Measurements from ENCODE around the gene ZGPAT. TPM values are rescaled to one million over a fixed set of nuclear protein-coding genes. Genes with fewer than 3 reads are reported as not detected.
"Not testable (repeated sequence)": the region's sequence is repeated elsewhere in the genome, so short reads cannot be mapped to it uniquely, and the experiment has no call there.

ZGPAT gene
- total and polyA plus RNA-seq, 2 donors: 16.5 to 66.6 TPM

DNA sequence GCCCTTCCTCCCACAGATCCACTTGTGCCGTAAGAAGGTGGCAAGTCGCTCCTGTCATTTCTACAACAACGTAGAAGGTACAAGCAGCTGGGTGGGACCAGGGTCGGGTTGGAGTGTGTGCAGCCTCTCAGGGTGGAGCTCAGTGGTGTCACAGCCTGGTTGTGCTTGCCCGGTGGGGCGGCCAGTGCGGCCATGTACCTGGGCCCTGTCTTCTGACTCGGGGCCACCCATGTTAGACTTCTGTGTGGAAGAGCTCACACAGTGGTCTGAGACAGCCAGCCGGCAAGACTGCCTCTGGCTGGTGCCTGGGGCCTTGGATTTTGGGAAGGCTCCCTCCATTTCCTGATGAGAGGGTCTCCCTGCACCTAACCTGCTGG lies 45.0 kb upstream of the ZGPAT start:
- DNase-seq (ENCODE audit: low read depth in 6 of 9, low spot score in 9 of 9): no peak
- Histone ChIP-seq H3K9me3 (ENCODE audit: control insufficient read depth in 2 of 2, insufficient read depth in 1 of 2, low read length in 1 of 2) (no peaks in the 10 kb centered on the region), H3K36me3 (ENCODE audit: control insufficient read depth in 2 of 2, insufficient read depth in 2 of 2, low read length in 1 of 2) (peaks cover 46 to 58% of the 10 kb centered on the region in 2 donors), H3K27me3 (ENCODE audit: control insufficient read depth in 2 of 2, insufficient read depth in 1 of 2, low read length in 1 of 2) (no peaks in the 10 kb centered on the region), H3K27ac (ENCODE audit: low read depth in 1 of 2, low read length in 1 of 2) (no peak overlapping the region), H3K4me1 (ENCODE audit: control insufficient read depth in 2 of 2, insufficient read depth in 2 of 2, low read length in 2 of 2) (peaks cover 6 to 12% of the 10 kb centered on the region in 2 donors), H3K4me3 (ENCODE audit: low read length in 2 of 2) (no peak overlapping the region)
- 98% methylated on average over 9 of the region's 9 CpGs for WGBS

DNA sequence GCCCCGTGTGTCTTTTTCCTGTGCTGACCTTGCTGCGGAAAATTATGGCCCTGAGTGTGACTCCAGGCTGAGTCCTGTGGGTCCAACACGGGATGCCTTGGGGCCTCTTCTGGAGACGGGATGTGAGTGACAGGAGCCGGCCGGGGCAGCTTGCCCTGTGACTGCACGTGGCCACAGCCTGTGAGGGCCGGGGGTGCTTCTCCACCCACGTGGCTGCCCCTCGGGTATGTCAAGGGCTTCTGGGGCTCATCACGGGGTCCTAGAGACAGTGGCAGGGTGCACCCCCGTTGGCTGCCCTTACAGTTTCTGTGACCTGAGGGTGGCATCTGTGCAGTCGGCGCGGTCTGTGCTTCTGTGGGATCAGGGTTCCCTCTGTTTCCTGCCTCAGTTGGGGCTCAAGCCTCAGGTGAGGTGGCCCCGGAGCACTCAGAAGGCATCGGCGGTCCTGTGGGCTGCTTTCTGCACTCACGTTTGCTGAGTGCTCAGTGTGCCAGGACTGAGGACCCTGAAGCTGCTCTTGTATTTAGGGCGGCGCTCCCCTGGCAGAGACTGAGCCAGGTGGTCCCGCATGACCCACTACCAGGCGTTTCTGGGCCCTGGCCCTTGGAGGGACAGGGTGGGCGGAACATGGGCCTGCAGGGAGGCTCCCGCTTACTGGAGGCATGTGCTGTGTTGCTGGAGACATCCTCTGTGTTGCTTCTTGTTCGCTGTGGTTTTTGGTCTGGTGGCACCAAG lies 44.3 kb upstream of the ZGPAT start:
- Histone ChIP-seq H3K4me1 (ENCODE audit: control insufficient read depth in 2 of 2, insufficient read depth in 2 of 2, low read length in 2 of 2) (peaks cover 6 to 9% of the 10 kb centered on the region in 2 donors), H3K27me3 (ENCODE audit: control insufficient read depth in 2 of 2, insufficient read depth in 1 of 2, low read length in 1 of 2) (no peaks in the 10 kb centered on the region), H3K4me3 (ENCODE audit: low read length in 2 of 2) (no peak overlapping the region), H3K27ac (ENCODE audit: low read depth in 1 of 2, low read length in 1 of 2) (no peak overlapping the region), H3K36me3 (ENCODE audit: control insufficient read depth in 2 of 2, insufficient read depth in 2 of 2, low read length in 1 of 2) (peaks cover 52 to 65% of the 10 kb centered on the region in 2 donors), H3K9me3 (ENCODE audit: control insufficient read depth in 2 of 2, insufficient read depth in 1 of 2, low read length in 1 of 2) (no peaks in the 10 kb centered on the region)
- WGBS: 98% methylated on average over 26 of the region's 26 CpGs
- no peak for DNase-seq (ENCODE audit: low read depth in 6 of 9, low spot score in 9 of 9)

DNA sequence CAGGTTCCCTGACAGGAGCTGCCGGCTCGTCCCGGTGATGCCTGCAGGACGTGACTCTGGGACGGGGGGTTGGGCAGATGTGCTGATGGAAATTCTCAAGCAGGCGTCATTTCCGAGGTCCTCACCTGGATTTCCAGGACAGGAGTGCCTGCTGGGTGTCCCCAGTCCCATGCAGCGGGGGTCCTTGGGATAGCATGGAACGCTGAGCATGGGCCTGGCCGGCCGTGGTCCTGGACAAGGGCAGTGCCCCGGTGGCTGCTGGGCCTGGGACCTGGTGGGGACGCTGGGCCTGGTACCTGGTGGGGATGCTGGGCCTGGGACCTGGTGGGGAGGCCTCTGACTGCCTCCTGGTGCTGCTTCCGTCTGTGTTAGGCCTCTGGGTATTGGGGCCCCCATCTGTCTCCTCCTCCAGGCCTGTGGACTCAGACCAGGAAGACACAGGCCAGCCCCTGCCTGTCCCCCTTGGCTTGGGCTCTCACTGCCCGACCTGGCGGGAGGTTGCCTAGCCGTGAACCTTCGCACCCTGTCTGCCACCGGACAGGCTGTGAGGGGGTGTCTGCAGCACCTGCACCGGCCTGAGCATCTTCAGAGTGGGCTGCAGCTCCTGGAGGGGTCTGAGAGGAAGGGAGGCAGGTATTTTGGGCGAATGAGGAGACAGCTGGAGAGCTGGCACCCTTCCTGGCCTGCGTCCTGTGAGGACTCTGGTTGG lies 43.5 kb upstream of the ZGPAT start:
- peaks cover 2% of the 10 kb centered on the region in 2 donors for H3K4me1 ChIP-seq (ENCODE audit: control insufficient read depth in 2 of 2, insufficient read depth in 2 of 2, low read length in 2 of 2)
- no peak overlapping the region for H3K4me3 ChIP-seq (ENCODE audit: low read length in 2 of 2)
- H3K27ac ChIP-seq (ENCODE audit: low read depth in 1 of 2, low read length in 1 of 2): no peak overlapping the region
- 98% methylated on average over 22 of the region's 22 CpGs for WGBS
- H3K9me3 ChIP-seq (ENCODE audit: control insufficient read depth in 2 of 2, insufficient read depth in 1 of 2, low read length in 1 of 2): no peaks in the 10 kb centered on the region
- DNase-seq (ENCODE audit: low read depth in 6 of 9, low spot score in 9 of 9): no peak
- H3K36me3 ChIP-seq (ENCODE audit: control insufficient read depth in 2 of 2, insufficient read depth in 2 of 2, low read length in 1 of 2): peaks cover 56 to 70% of the 10 kb centered on the region in 2 donors
- no peaks in the 10 kb centered on the region for H3K27me3 ChIP-seq (ENCODE audit: control insufficient read depth in 2 of 2, insufficient read depth in 1 of 2, low read length in 1 of 2)

DNA sequence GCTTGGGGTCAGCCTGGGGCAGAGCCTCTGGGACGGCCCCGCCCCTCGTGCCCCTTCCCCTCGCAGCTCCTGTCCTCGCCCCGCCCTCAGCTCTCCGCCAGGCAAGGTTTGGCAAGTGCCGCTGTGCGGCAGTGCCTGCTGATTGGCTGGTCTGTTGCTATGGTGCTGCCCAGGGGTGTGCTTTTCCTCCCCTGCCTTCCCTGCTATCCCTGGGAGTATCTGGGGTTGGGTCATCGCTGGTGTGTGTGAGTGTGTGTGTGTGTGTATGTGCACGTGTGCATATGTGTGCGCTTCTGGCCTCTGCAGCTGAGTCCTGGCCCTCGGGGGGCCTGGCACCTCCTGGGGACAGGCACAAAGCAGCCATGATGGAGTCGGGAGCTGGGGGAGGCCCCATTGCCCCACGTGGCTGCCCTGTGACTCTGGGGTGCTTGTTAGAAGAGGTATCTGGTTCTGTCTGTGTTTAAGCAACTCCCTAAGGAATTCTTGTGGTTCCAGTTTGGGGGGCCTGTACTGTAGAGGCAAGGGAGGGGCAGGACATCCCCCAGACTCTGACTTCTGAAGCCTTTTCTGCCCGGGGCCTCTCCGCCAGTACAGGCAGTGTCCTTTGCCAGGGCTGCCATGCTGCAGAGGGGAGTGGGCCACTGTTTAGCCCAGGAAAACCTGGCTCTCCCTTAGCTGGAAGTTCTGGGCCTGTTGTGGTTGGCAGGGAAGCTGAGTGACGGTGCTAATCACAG lies 42.8 kb upstream of the ZGPAT start:
- Histone ChIP-seq H3K4me3 (ENCODE audit: low read length in 2 of 2) (no peak overlapping the region), H3K9me3 (ENCODE audit: control insufficient read depth in 2 of 2, insufficient read depth in 1 of 2, low read length in 1 of 2) (no peaks in the 10 kb centered on the region), H3K27me3 (ENCODE audit: control insufficient read depth in 2 of 2, insufficient read depth in 1 of 2, low read length in 1 of 2) (no peaks in the 10 kb centered on the region), H3K36me3 (ENCODE audit: control insufficient read depth in 2 of 2, insufficient read depth in 2 of 2, low read length in 1 of 2) (peaks cover 56 to 70% of the 10 kb centered on the region in 2 donors), H3K27ac (ENCODE audit: low read depth in 1 of 2, low read length in 1 of 2) (no peak overlapping the region), H3K4me1 (ENCODE audit: control insufficient read depth in 2 of 2, insufficient read depth in 2 of 2, low read length in 2 of 2) (no peaks in the 10 kb centered on the region)
- DNase-seq (ENCODE audit: low read depth in 6 of 9, low spot score in 9 of 9): no peak
- WGBS: 92% methylated on average over 18 of the region's 18 CpGs

DNA sequence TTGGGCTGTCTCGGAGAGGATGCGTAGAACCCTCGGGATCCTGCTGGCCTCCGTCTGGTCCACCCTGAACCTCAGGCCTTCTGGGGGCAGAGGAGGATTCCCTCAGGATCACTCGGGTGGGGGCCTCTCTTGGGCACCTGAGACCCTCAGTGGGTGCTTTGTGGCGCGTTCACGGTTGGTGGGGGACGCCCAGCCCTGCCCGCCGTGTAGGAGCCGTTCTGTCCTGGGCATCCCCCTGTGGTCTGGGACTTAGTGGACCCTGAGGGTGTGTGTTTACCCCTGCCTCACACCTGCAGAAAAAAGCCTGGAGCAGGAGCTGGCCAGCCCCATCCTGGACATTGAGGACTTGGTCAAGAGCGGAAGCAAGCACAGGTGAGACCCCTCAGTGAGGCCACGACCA lies 42.1 kb upstream of the ZGPAT start:
- Histone ChIP-seq H3K27me3 (ENCODE audit: control insufficient read depth in 2 of 2, insufficient read depth in 1 of 2, low read length in 1 of 2) (no peaks in the 10 kb centered on the region), H3K4me3 (ENCODE audit: low read length in 2 of 2) (no peak overlapping the region), H3K27ac (ENCODE audit: low read depth in 1 of 2, low read length in 1 of 2) (no peak overlapping the region), H3K4me1 (ENCODE audit: control insufficient read depth in 2 of 2, insufficient read depth in 2 of 2, low read length in 2 of 2) (no peaks in the 10 kb centered on the region), H3K36me3 (ENCODE audit: control insufficient read depth in 2 of 2, insufficient read depth in 2 of 2, low read length in 1 of 2) (peaks cover 55 to 65% of the 10 kb centered on the region in 2 donors), H3K9me3 (ENCODE audit: control insufficient read depth in 2 of 2, insufficient read depth in 1 of 2, low read length in 1 of 2) (no peaks in the 10 kb centered on the region)
- DNase-seq (ENCODE audit: low read depth in 6 of 9, low spot score in 9 of 9): no peak
- over 99% methylated on average over 14 of the region's 14 CpGs for WGBS

DNA sequence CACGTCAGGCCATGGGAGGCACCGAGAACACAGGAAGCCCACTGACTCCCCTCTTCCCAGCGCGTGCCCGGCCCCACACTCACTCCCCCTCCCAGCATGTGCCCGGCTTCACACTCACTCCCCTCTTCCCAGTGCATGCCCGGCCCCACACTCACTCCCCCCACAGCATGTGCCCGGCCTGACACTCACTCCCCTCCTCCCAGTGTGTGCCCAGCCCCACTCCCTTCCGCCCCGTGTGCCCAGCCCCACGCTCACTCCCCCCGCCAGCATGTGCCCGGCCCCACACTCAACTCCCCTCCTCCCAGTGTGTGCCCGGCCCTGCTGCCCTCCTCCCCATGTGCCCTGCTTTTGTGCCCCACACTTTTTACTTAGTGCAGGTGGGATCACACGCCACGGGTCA lies 40.0 kb upstream of the ZGPAT start:
- 96% methylated on average over 16 of the region's 16 CpGs for whole genome bisulfite sequencing
- H3K36me3 ChIP-seq (ENCODE audit: control insufficient read depth in 2 of 2, insufficient read depth in 2 of 2, low read length in 1 of 2): peaks cover 43 to 55% of the 10 kb centered on the region in 2 donors
- DNase-seq (ENCODE audit: low read depth in 6 of 9, low spot score in 9 of 9): no peak

DNA sequence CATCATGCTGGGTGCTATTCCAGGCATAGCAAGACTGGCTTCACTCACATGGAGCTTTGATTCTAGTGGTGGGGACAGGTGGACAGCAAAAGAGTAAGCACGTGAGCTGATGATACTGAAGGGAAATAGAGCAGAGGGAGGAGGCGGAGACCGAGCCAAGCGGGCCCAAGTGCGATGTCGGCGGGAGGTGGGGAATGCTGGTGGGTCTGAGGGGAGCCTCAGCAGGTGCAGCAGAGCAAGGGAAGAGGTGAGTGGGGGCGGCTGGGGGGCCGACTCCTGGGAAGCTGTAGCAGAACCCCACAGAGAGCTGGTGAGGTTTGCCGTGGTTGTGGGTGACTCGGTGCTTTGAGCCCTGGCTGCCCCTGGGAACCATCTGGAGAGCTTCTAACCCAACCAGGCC lies 39.5 kb upstream of the ZGPAT start:
- no peaks in the 10 kb centered on the region for H3K4me1 ChIP-seq (ENCODE audit: control insufficient read depth in 2 of 2, insufficient read depth in 2 of 2, low read length in 2 of 2)
- no peak overlapping the region for H3K27ac ChIP-seq (ENCODE audit: low read depth in 1 of 2, low read length in 1 of 2)
- no peaks in the 10 kb centered on the region for H3K27me3 ChIP-seq (ENCODE audit: control insufficient read depth in 2 of 2, insufficient read depth in 1 of 2, low read length in 1 of 2)
- 92% methylated on average over 11 of the region's 11 CpGs for WGBS
- no peak for DNase-seq (ENCODE audit: low read depth in 6 of 9, low spot score in 9 of 9)
- H3K4me3 ChIP-seq (ENCODE audit: low read length in 2 of 2): no peak overlapping the region
- H3K9me3 ChIP-seq (ENCODE audit: control insufficient read depth in 2 of 2, insufficient read depth in 1 of 2, low read length in 1 of 2): no peaks in the 10 kb centered on the region
- H3K36me3 ChIP-seq (ENCODE audit: control insufficient read depth in 2 of 2, insufficient read depth in 2 of 2, low read length in 1 of 2): peaks cover 39 to 50% of the 10 kb centered on the region in 2 donors

More for the DNA sequence above, 40.0 kb upstream of the ZGPAT start:
- Histone ChIP-seq H3K27me3 (ENCODE audit: control insufficient read depth in 2 of 2, insufficient read depth in 1 of 2, low read length in 1 of 2) (no peaks in the 10 kb centered on the region), H3K4me3 (ENCODE audit: low read length in 2 of 2) (no peak overlapping the region), H3K9me3 (ENCODE audit: control insufficient read depth in 2 of 2, insufficient read depth in 1 of 2, low read length in 1 of 2) (no peaks in the 10 kb centered on the region), H3K4me1 (ENCODE audit: control insufficient read depth in 2 of 2, insufficient read depth in 2 of 2, low read length in 2 of 2) (no peaks in the 10 kb centered on the region), H3K27ac (ENCODE audit: low read depth in 1 of 2, low read length in 1 of 2) (no peak overlapping the region)

DNA sequence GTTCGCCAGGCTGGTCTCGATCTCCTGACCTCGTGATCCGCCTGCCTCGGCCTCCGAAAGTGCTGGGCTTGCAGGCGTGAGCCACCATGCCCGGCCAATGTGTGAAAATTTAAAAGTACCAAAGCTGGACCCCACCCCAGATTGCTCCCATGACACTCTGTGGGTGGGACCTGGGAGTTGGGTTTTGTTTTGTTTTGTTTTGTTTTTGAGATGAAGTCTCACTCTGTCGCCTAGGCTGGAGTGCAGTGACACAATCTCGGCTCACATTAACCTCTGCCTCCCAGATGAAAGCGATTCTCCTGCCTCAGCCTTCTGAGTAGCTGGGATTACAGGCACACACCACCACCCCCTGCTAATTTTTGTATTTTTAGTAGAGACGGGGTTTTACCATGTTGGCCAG lies 36.1 kb upstream of the ZGPAT start:
- H3K36me3 ChIP-seq (ENCODE audit: control insufficient read depth in 2 of 2, insufficient read depth in 2 of 2, low read length in 1 of 2): peaks cover 29 to 59% of the 10 kb centered on the region in 2 donors
- not testable (repeated sequence) for H3K27ac ChIP-seq (ENCODE audit: low read depth in 1 of 2, low read length in 1 of 2); H3K9me3 ChIP-seq (ENCODE audit: control insufficient read depth in 2 of 2, insufficient read depth in 1 of 2, low read length in 1 of 2); DNase-seq (ENCODE audit: low read depth in 6 of 9, low spot score in 9 of 9); H3K27me3 ChIP-seq (ENCODE audit: control insufficient read depth in 2 of 2, insufficient read depth in 1 of 2, low read length in 1 of 2); H3K4me1 ChIP-seq (ENCODE audit: control insufficient read depth in 2 of 2, insufficient read depth in 2 of 2, low read length in 2 of 2); H3K4me3 ChIP-seq (ENCODE audit: low read length in 2 of 2)
- 94% methylated on average over 12 of the region's 12 CpGs for WGBS

DNA sequence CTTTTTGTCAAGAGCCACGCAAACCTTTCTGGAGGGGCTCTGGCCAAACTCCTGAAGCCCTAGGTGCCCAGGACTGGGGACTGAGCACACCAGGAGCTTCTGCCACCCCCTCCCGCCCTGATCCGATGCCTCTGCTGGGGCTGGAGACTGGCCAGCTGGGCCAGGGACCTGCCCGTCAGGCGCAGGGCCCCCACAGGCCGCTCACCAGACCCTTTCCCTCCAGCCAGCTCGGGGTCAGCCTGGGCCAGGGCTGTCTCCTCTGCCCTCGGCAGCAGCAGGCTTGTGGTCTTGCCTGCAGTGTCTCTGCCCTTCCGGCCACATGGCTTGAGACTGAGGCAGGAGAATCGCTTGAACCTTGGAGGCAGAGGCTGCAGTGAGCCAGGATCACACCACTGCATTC lies 35.2 kb upstream of the ZGPAT start:
- no peak overlapping the region for H3K4me3 ChIP-seq (ENCODE audit: low read length in 2 of 2)
- no peaks in the 10 kb centered on the region for H3K27me3 ChIP-seq (ENCODE audit: control insufficient read depth in 2 of 2, insufficient read depth in 1 of 2, low read length in 1 of 2)
- 98% methylated on average over 10 of the region's 10 CpGs for WGBS
- no peak for DNase-seq (ENCODE audit: low read depth in 6 of 9, low spot score in 9 of 9)
- no peaks in the 10 kb centered on the region for H3K9me3 ChIP-seq (ENCODE audit: control insufficient read depth in 2 of 2, insufficient read depth in 1 of 2, low read length in 1 of 2)
- H3K36me3 ChIP-seq (ENCODE audit: control insufficient read depth in 2 of 2, insufficient read depth in 2 of 2, low read length in 1 of 2): peaks cover 22 to 58% of the 10 kb centered on the region in 2 donors
- no peaks in the 10 kb centered on the region for H3K4me1 ChIP-seq (ENCODE audit: control insufficient read depth in 2 of 2, insufficient read depth in 2 of 2, low read length in 2 of 2)
- no peak overlapping the region for H3K27ac ChIP-seq (ENCODE audit: low read depth in 1 of 2, low read length in 1 of 2)

Data from thymus (tissue), 11 donors.